Ammon's horn (tissue), 1 donor: ENCODE data around the gene PEX5L.
A peak's percentile ranks its signal among the peaks of the same experiment; 100 is the strongest.

ENCODE experiments used
- DNase-seq: peaks from one replicate; pipeline ENCODE4 v3.0.0-alpha.2; 2016; ENCODE audit warnings: low spot score

Gene PEX5L

GRCh38 chr3:179955809-179956208 is 80.9 kb downstream of the PEX5L start:
- DNase-seq: no peak

GRCh38 chr3:179955286-179955685 is 81.5 kb downstream of the PEX5L start:
- no peak for DNase-seq

GRCh38 chr3:179953993-179954870 is 82.5 kb downstream of the PEX5L start:
- no peak for DNase-seq

GRCh38 chr3:179950840-179951239 is 85.9 kb downstream of the PEX5L start:
- DNase-seq: no peak

GRCh38 chr3:179949869-179950268 is 86.9 kb downstream of the PEX5L start:
- DNase-seq: no peak

- DNase-seq: no peak
Measured at GRCh38 chr3:179949412-179949811, 87.3 kb downstream of the PEX5L start.

GRCh38 chr3:179948740-179949139 is 88.0 kb downstream of the PEX5L start:
- no peak for DNase-seq

GRCh38 chr3:179945569-179945968 is 91.2 kb downstream of the PEX5L start:
- no peak for DNase-seq

- DNase-seq: peak; percentile 86
Measured at GRCh38 chr3:179943117-179943880, 93.4 kb downstream of the PEX5L start.

GRCh38 chr3:179942553-179943075 is 94.1 kb downstream of the PEX5L start:
- no peak for DNase-seq

- DNase-seq: no peak
Measured at GRCh38 chr3:179935710-179936109, 101.0 kb downstream of the PEX5L start.

- DNase-seq: no peak
Measured at GRCh38 chr3:179933914-179934313, 102.8 kb downstream of the PEX5L start.

- DNase-seq: no peak
Measured at GRCh38 chr3:179933080-179933479, 103.7 kb downstream of the PEX5L start.

GRCh38 chr3:179932674-179933073 is 104.1 kb downstream of the PEX5L start:
- DNase-seq: no peak

- peak; percentile 81 for DNase-seq
Measured at GRCh38 chr3:179929091-179929529, 107.6 kb downstream of the PEX5L start.

- no peak for DNase-seq
Measured at GRCh38 chr3:179927191-179927590, 109.5 kb downstream of the PEX5L start.

- no peak for DNase-seq
Measured at GRCh38 chr3:179921951-179922350, 114.8 kb downstream of the PEX5L start.

- peak; percentile 83 for DNase-seq
Measured at GRCh38 chr3:179921500-179921899, 115.2 kb downstream of the PEX5L start.

GRCh38 chr3:179907784-179908482 is 128.8 kb downstream of the PEX5L start:
- no peak for DNase-seq

GRCh38 chr3:179902061-179902460 is 134.7 kb downstream of the PEX5L start:
- no peak for DNase-seq

- DNase-seq: no peak
Measured at GRCh38 chr3:179898024-179898423, 138.7 kb downstream of the PEX5L start.

GRCh38 chr3:179897231-179897630 is 139.5 kb downstream of the PEX5L start:
- DNase-seq: no peak
